ENCODE results near the gene PUS7L. TPM values are rescaled to one million over a fixed set of nuclear protein-coding genes. Genes with fewer than 3 reads are reported as not detected.

PUS7L gene
- total and polyA plus RNA-seq, 2 experiments from 2014 or later, result 36.0 to 66.1 TPM

DNA sequence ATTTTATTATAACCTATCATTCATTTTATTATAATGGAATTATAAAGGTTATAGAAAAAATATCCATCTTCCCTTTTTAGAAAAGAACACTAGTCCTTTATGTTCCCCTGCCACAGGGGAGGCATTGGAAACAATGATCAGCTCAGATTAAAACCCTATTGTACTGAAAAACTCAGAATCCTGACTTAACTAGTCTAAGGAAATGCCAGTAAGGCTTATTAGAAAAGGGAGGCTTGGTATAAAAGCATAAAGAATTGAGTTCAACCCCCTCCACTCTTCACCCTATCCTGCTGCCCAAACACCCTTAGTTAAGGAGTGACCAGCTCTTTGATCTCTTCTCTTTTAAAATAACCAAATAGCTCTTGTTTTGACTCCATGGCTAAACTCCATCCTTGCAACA, 36.0 kb downstream of the PUS7L start:
- ATAC-seq, result no peak
- no peak overlapping the region for H3K4me3 Mint-ChIP-seq
- H3F3A ChIP-seq (replicated peaks; ENCODE audit: low read depth), result no peaks in the 10 kb centered on the region
- peaks cover 25% of the 10 kb centered on the region for H3K4me1 ChIP-seq (ENCODE audit: insufficient read depth)
- H3K27me3 Mint-ChIP-seq (ENCODE audit: insufficient read depth, low read depth, poor library complexity), result no peaks in the 10 kb centered on the region
- H3K9me3 Mint-ChIP-seq, result no peaks in the 10 kb centered on the region
- H3K27ac ChIP-seq (ENCODE audit: low read depth), result no peak overlapping the region
- no peaks in the 10 kb centered on the region for H3K36me3 ChIP-seq (ENCODE audit: insufficient read depth)
- no peak for DNase-seq (ENCODE audit: low spot score)
- no peaks in the 10 kb centered on the region for H3K79me2 ChIP-seq (replicated peaks; ENCODE audit: insufficient read depth)
- H4K20me1 ChIP-seq (replicated peaks; ENCODE audit: insufficient read depth), result no peaks in the 10 kb centered on the region
- H3K4me2 ChIP-seq, result no peak overlapping the region
- no peaks in the 10 kb centered on the region for H3K27me3 ChIP-seq (ENCODE audit: insufficient read depth)
- no peak overlapping the region for H3K4me3 ChIP-seq
- no peaks in the 10 kb centered on the region for H3K9me2 ChIP-seq (ENCODE audit: insufficient read depth)
- H3K27ac Mint-ChIP-seq, result no peak overlapping the region
- peaks cover 17% of the 10 kb centered on the region for H3K4me1 Mint-ChIP-seq
- TF ChIP-seq JUNB (IDR thresholded peaks at IDR 0.05; ENCODE audit: unreplicated experiment) (no peak), NANOG (IDR thresholded peaks at IDR 0.05; ENCODE audit: borderline replicate concordance) (no peak), STAT1 (IDR thresholded peaks at IDR 0.05; ENCODE audit: unreplicated experiment) (no peak), ZNF331 (CRISPR knock-in tag; IDR thresholded peaks at IDR 0.05; ENCODE audit: low read depth) (no peak), POLR2AphosphoS5 (IDR thresholded peaks at IDR 0.05; ENCODE audit: low read depth) (no peak), ZNF462 (CRISPR knock-in tag; IDR thresholded peaks at IDR 0.05) (no peak), CREB1 (CRISPR knock-in tag; IDR thresholded peaks at IDR 0.05; ENCODE audit: low read depth) (no peak), EZH2phosphoT487 (IDR thresholded peaks at IDR 0.05; ENCODE audit: unreplicated experiment) (no peak), ZNF114 (CRISPR knock-in tag; IDR thresholded peaks at IDR 0.05) (no peak)
- TF ChIP-seq, protein P1, sequence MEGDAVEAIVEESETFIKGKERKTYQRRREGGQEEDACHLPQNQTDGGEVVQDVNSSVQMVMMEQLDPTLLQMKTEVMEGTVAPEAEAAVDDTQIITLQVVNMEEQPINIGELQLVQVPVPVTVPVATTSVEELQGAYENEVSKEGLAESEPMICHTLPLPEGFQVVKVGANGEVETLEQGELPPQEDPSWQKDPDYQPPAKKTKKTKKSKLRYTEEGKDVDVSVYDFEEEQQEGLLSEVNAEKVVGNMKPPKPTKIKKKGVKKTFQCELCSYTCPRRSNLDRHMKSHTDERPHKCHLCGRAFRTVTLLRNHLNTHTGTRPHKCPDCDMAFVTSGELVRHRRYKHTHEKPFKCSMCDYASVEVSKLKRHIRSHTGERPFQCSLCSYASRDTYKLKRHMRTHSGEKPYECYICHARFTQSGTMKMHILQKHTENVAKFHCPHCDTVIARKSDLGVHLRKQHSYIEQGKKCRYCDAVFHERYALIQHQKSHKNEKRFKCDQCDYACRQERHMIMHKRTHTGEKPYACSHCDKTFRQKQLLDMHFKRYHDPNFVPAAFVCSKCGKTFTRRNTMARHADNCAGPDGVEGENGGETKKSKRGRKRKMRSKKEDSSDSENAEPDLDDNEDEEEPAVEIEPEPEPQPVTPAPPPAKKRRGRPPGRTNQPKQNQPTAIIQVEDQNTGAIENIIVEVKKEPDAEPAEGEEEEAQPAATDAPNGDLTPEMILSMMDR (conservative IDR thresholded peaks at IDR 0.05; ENCODE audit: low read depth in 2 of 2), result no peak
- TF ChIP-seq, protein P2, sequence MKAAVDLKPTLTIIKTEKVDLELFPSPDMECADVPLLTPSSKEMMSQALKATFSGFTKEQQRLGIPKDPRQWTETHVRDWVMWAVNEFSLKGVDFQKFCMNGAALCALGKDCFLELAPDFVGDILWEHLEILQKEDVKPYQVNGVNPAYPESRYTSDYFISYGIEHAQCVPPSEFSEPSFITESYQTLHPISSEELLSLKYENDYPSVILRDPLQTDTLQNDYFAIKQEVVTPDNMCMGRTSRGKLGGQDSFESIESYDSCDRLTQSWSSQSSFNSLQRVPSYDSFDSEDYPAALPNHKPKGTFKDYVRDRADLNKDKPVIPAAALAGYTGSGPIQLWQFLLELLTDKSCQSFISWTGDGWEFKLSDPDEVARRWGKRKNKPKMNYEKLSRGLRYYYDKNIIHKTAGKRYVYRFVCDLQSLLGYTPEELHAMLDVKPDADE (IDR thresholded peaks at IDR 0.05), result no peak
- TF ChIP-seq, protein P3, sequence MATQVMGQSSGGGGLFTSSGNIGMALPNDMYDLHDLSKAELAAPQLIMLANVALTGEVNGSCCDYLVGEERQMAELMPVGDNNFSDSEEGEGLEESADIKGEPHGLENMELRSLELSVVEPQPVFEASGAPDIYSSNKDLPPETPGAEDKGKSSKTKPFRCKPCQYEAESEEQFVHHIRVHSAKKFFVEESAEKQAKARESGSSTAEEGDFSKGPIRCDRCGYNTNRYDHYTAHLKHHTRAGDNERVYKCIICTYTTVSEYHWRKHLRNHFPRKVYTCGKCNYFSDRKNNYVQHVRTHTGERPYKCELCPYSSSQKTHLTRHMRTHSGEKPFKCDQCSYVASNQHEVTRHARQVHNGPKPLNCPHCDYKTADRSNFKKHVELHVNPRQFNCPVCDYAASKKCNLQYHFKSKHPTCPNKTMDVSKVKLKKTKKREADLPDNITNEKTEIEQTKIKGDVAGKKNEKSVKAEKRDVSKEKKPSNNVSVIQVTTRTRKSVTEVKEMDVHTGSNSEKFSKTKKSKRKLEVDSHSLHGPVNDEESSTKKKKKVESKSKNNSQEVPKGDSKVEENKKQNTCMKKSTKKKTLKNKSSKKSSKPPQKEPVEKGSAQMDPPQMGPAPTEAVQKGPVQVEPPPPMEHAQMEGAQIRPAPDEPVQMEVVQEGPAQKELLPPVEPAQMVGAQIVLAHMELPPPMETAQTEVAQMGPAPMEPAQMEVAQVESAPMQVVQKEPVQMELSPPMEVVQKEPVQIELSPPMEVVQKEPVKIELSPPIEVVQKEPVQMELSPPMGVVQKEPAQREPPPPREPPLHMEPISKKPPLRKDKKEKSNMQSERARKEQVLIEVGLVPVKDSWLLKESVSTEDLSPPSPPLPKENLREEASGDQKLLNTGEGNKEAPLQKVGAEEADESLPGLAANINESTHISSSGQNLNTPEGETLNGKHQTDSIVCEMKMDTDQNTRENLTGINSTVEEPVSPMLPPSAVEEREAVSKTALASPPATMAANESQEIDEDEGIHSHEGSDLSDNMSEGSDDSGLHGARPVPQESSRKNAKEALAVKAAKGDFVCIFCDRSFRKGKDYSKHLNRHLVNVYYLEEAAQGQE (IDR thresholded peaks at IDR 0.05; ENCODE audit: unreplicated experiment), result no peak
- no peaks in the 10 kb centered on the region; the same call in 2 of the 3 replicates for H3K36me3 Mint-ChIP-seq (ENCODE audit: low read depth)
- H2AFZ ChIP-seq, result no peak overlapping the region

All from GM23338 (cell line).